Upper lobe of left lung (tissue), 6 donors: ENCODE results near the gene CCDC136. TPM values are rescaled to one million over a fixed set of nuclear protein-coding genes. Genes with fewer than 3 reads are reported as not detected.

ENCODE experiments used
- ATAC-seq, 2 donors: fragments of 200-7000 bp; cut with Tn5 transposase; one replicate each; pipeline ENCODE4 v1.9.1; 2022; ENCODE audit warnings: mild to moderate bottlenecking in 2 of 2, moderate library complexity in 2 of 2; ENCODE audit not compliant: low FRiP score in 2 of 2
- DNase-seq, 2 donors: peaks; one replicate each; pipeline ENCODE4 v3.0.0-alpha.2; 2019 to 2020
- H3K27ac ChIP-seq, 4 donors: fragments of 200-600 bp; sonication (generic); one replicate each; pipeline ENCODE4 v1.5.1; 2016 to 2019
- H3K27me3 ChIP-seq, 4 donors: fragments of 200-600 bp; sonication (generic); one replicate each; pipeline ENCODE4 v1.5.1; 2017 to 2019
- H3K36me3 ChIP-seq, 4 donors: fragments of 200-600 bp; sonication (generic); one replicate each; pipeline ENCODE4 v1.5.1; 2016 to 2019
- H3K4me1 ChIP-seq, 4 donors: fragments of 200-600 bp; sonication (generic); one replicate each; pipeline ENCODE4 v1.5.1; 2018 to 2019
- H3K4me3 ChIP-seq, 4 donors: fragments of 200-600 bp; sonication (generic); one replicate each; pipeline ENCODE4 v1.5.1; 2017 to 2019; ENCODE audit warnings: mild to moderate bottlenecking in 2 of 4, moderate library complexity in 1 of 4
- H3K9me3 ChIP-seq, 4 donors: fragments of 200-600 bp; sonication (generic); one replicate each; pipeline ENCODE4 v1.5.1; 2018 to 2019
- EP300 ChIP-seq, 4 donors: sonication (generic); formaldehyde crosslinking; IDR thresholded peaks; one replicate each; pipeline ENCODE4 v1.5.1; 2017; ENCODE audit warnings: antibody characterized with exemption in 4 of 4, control low read depth in 2 of 4
- POLR2A ChIP-seq, 4 donors: fragments of 450-650 bp; IDR thresholded peaks; one replicate each; pipeline ENCODE4 v1.5.1; 2016 to 2017; ENCODE audit warnings: antibody characterized with exemption in 4 of 4, mild to moderate bottlenecking in 2 of 4
- POLR2AphosphoS5 ChIP-seq, 2 donors: sonication (generic); formaldehyde crosslinking; IDR thresholded peaks; one replicate each; pipeline ENCODE4 v1.5.1; 2017; ENCODE audit warnings: antibody characterized with exemption in 2 of 2
- WGBS, 2 donors: methylation state at CpG; one replicate each; pipeline ENCODE4 v1.1.5; 2017 to 2018; 5-methylcytosine and 5-hydroxymethylcytosine counted together
- total RNA-seq, 6 donors: library from RNA; depleted of rRNA in 4 of 6; stranded (reverse); fragments of >200 nt in 4 of 6; gene quantifications; one replicate each; pipeline versions ENCODE4 v1.1.0 to v1.2.1, GENCODE V29; 2016 to 2021
- TF ChIP-seq, protein P1 (sequence below), 6 experiments: fragments of 450-650 bp in 4 of 6; fragments of 200-600 bp in 2 of 6; sonication (generic) in 2 of 6; IDR thresholded peaks; one replicate each; pipeline ENCODE4 v1.5.1; 2016 to 2019; ENCODE audit warnings: antibody characterized with exemption in 6 of 6
- donor health status: DM: no; HTN: no; CAD: no; lungs with moderate emphysema.
- donor health status: DM: no; HTN: yes; CAD: no; lungs with severe emphysema.

CCDC136 gene
- total RNA-seq, 6 donors from 2014 or later: 0.46 to 7.2 (median 2.2) TPM

GRCh38 chr7:128860158-128861073 is 68.6 kb downstream of the CCDC136 start:
- peaks cover 0 to 8% (median 5%) of the 10 kb centered on the region in 4 donors for H3K36me3 ChIP-seq
- no peak for ATAC-seq
- TF ChIP-seq, protein P1, sequence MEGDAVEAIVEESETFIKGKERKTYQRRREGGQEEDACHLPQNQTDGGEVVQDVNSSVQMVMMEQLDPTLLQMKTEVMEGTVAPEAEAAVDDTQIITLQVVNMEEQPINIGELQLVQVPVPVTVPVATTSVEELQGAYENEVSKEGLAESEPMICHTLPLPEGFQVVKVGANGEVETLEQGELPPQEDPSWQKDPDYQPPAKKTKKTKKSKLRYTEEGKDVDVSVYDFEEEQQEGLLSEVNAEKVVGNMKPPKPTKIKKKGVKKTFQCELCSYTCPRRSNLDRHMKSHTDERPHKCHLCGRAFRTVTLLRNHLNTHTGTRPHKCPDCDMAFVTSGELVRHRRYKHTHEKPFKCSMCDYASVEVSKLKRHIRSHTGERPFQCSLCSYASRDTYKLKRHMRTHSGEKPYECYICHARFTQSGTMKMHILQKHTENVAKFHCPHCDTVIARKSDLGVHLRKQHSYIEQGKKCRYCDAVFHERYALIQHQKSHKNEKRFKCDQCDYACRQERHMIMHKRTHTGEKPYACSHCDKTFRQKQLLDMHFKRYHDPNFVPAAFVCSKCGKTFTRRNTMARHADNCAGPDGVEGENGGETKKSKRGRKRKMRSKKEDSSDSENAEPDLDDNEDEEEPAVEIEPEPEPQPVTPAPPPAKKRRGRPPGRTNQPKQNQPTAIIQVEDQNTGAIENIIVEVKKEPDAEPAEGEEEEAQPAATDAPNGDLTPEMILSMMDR (IDR thresholded peaks at IDR 0.05): no peak
- TF ChIP-seq POLR2AphosphoS5 (IDR thresholded peaks at IDR 0.05) (no peak), EP300 (IDR thresholded peaks at IDR 0.05) (no peak), POLR2A (IDR thresholded peaks at IDR 0.05) (no peak)
- H3K27ac ChIP-seq: no peak overlapping the region
- H3K9me3 ChIP-seq: no peaks in the 10 kb centered on the region
- no peak overlapping the region for H3K4me3 ChIP-seq
- WGBS, 2 donors: 55 to 61% methylated on average over 8 to 10 of the region's 10 CpGs
- peaks cover 14 to 26% (median 17%) of the 10 kb centered on the region in 4 donors for H3K4me1 ChIP-seq
- no peaks in the 10 kb centered on the region for H3K27me3 ChIP-seq
- DNase-seq: no peak

DNA sequence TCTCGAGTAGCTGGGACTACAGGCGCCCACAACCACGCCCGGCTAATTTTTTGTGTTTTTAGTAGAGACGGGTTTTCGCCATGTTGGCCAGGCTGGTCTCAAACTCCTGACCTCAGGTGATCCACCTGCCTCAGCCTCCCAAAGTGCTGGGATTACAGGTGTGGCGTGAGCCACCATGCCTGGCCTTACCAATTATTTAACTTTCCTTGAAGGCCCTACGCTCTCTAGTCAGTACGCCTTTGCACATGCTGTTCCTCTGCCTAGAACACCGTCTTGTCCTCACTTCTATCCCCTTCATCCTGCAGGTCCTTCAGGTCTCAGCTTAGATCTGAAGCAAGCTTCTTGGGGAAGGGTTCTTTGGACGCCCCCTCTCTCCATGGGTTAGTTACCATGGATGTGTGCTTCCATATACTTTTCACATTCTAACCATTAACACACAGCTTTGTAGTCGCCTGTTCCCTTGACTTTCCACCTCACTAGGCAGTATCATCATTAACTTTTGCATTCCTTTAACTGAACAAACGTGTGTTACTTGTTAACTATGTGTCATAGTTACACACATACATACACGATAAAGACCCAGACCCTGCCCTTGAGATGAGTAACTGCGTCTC is 70.3 kb downstream of the CCDC136 start:
- no peaks in the 10 kb centered on the region for H3K9me3 ChIP-seq
- DNase-seq: no peak
- no peak for ATAC-seq
- no peaks in the 10 kb centered on the region for H3K27me3 ChIP-seq
- peak overlapping the region in 3 of 4 donors; percentile 80 to 87 (median 81) for H3K4me3 ChIP-seq
- TF ChIP-seq, protein P1 (IDR thresholded peaks at IDR 0.05): no peak
- TF ChIP-seq POLR2AphosphoS5 (IDR thresholded peaks at IDR 0.05) (no peak), EP300 (IDR thresholded peaks at IDR 0.05) (no peak), POLR2A (IDR thresholded peaks at IDR 0.05) (no peak)
- H3K27ac ChIP-seq: peak overlapping the region in 3 of 4 donors; percentile 71 to 91 (median 73)
- 73 to 74% methylated on average over 15 of the region's 15 CpGs for WGBS, 2 donors
- peaks cover 14 to 26% (median 17%) of the 10 kb centered on the region in 4 donors for H3K4me1 ChIP-seq
- H3K36me3 ChIP-seq: peaks cover 0 to 19% (median 16%) of the 10 kb centered on the region in 4 donors

DNA sequence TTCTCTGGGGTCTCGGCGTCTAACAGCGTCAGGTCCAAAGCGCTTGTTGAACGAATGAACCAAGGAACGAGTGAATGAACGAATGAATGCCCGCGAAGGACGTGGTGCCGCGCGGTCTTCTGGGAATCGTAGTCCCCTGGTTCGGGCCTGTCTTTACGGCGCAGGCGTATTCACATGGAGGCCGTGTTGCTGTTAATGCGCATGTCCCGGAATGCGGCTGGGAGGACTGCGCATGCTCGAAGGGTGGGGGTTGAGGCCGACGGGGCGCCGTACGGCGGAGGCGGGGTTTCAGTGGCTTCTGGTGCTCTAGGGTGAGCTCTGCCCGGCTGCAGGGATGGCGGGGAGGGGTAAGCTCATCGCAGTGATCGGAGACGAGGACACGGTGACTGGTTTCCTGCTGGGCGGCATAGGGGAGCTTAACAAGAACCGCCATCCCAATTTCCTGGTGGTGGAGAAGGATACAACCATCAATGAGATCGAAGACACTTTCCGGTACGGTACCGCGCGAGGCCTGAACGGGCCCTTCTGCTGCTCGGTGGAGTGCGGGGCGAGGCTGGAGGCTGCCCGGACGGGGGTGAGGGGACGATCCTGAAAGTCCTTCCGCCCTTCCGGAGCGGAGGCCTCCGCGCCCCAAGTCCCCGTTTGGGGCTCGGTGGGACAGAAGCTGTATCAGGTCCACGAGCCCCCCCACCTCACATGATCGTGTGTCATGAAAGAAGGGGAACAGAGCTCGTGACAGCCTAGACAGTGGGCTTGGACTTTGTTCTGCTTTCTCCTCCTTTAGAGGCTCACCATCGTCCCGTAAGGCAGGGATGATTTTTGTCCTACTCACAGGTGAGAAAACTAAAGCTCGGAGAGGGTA is 71.0 kb downstream of the CCDC136 start, which contains the start of gene ATP6V1F:
ATP6V1F (plus strand) TSS at position 286 of the 862 bp plus-strand sequence; CDS start at position 335, 49 bp downstream.
- Histone ChIP-seq H3K4me3 (peak within 1 kb of the TSS; percentile 63 to 87 (median 80)), H3K27ac (peak within 1 kb of the TSS; percentile 71 to 94 (median 82)), H3K36me3 (peaks cover 0 to 19% (median 16%) of the 10 kb centered on the region in 4 donors), H3K4me1 (peaks cover 14 to 26% (median 17%) of the 10 kb centered on the region in 4 donors), H3K9me3 (no peaks in the 10 kb centered on the region), H3K27me3 (no peaks in the 10 kb centered on the region)
- WGBS, 2 donors: 1% methylated on average over 39 to 65 of the region's 65 CpGs
- TF ChIP-seq POLR2AphosphoS5 (IDR thresholded peaks at IDR 0.05): peak; percentile 53 to 89
- TF ChIP-seq POLR2A (IDR thresholded peaks at IDR 0.05): peak in 3 of 4 donors; percentile 60 to 89 (median 85)
- TF ChIP-seq EP300 (IDR thresholded peaks at IDR 0.05): peak in 1 of 4 donors; percentile 68
- TF ChIP-seq, protein P1 (IDR thresholded peaks at IDR 0.05): peak in 4 of 6 experiments; percentile 16 to 47 (median 28)
- DNase-seq (peak; percentile 97), ATAC-seq (peak; percentile 95)

- Histone ChIP-seq H3K4me3 (peak overlapping the region; percentile 63 to 87 (median 80)), H3K4me1 (peaks cover 16 to 31% (median 20%) of the 10 kb centered on the region in 4 donors), H3K27ac (peak overlapping the region; percentile 71 to 94 (median 82)), H3K36me3 (peaks cover 0 to 19% (median 16%) of the 10 kb centered on the region in 4 donors), H3K27me3 (no peaks in the 10 kb centered on the region), H3K9me3 (no peaks in the 10 kb centered on the region)
- ATAC-seq: peak; percentile 58 to 65
- TF ChIP-seq, protein P1 (IDR thresholded peaks at IDR 0.05): peak; percentile 31 to 60 (median 44)
- no peak for TF ChIP-seq EP300 (IDR thresholded peaks at IDR 0.05)
- peak in 1 of 2 donors; percentile 62 for DNase-seq
- 0 to 1% methylated on average over 6 of the region's 6 CpGs for WGBS, 2 donors
These were observed 71.7 kb downstream of the CCDC136 start for GRCh38 chr7:128863433-128863989.
